ENCODE measurements around the gene AGO4. TPM values are rescaled to one million over a fixed set of nuclear protein-coding genes. Genes with fewer than 3 reads are reported as not detected.

The AGO4 gene
- total RNA-seq, 1 experiment from 2014 or later, result 12.8 TPM

- no peak overlapping the region for H3T11ph ChIP-seq (ENCODE audit: low read length)
- H3K4ac ChIP-seq (ENCODE audit: low read depth, low read length), result no peak overlapping the region
- H4K8ac ChIP-seq (replicated peaks; ENCODE audit: insufficient read length, low read depth, low read length), result no peak overlapping the region
- Mint-ChIP-seq H3K36me3 (ENCODE audit: insufficient read depth in 1 of 3, low read depth in 3 of 3) (no peaks in the 10 kb centered on the region), H3K27me3 (ENCODE audit: low read depth) (no peaks in the 10 kb centered on the region), H3K27ac (no peak overlapping the region), H3K4me3 (no peak overlapping the region), H3K4me1 (peaks cover 2 to 9% of the 10 kb centered on the region in 2 experiments; a peak in 2 of 4 replicates), H3K9me3 (no peaks in the 10 kb centered on the region)
- DNase-seq, result no peak
- no peak overlapping the region for H2BK15ac ChIP-seq (ENCODE audit: low read depth, low read length)
- no peak overlapping the region for H2AK5ac ChIP-seq (ENCODE audit: insufficient read length, low read length)
- H3K27me3 ChIP-seq (ENCODE audit: insufficient read depth, low read length), result no peaks in the 10 kb centered on the region
- no peak overlapping the region for H3K18ac ChIP-seq (ENCODE audit: insufficient read length, low read depth, low read length)
- no peaks in the 10 kb centered on the region for H4K20me1 ChIP-seq (ENCODE audit: control insufficient read depth, insufficient read depth, insufficient read length)
- no peak overlapping the region for H3K4me2 ChIP-seq (ENCODE audit: insufficient read depth, insufficient read length, low read length)
- H2BK20ac ChIP-seq (ENCODE audit: low read depth, low read length, poor library complexity, severe bottlenecking), result no peak overlapping the region
- H3K14ac ChIP-seq (ENCODE audit: insufficient read depth, low read length), result no peak overlapping the region
- no peak overlapping the region for H2BK120ac ChIP-seq (ENCODE audit: low read depth, low read length, poor library complexity, severe bottlenecking)
- H3K9ac ChIP-seq (ENCODE audit: extremely low read depth, insufficient read length, low read length), result no peak overlapping the region
- no peak overlapping the region for H3K23ac ChIP-seq (ENCODE audit: insufficient read length, low read depth, low read length)
- no CpG with 5 or more reads among the region's 5 CpGs for WGBS (ENCODE audit: extremely low coverage, insufficient read length, low lambda C conversion rate)
- no peaks in the 10 kb centered on the region for H3K23me2 ChIP-seq (ENCODE audit: insufficient read length, low read depth, low read length, poor library complexity, severe bottlenecking)
- no peak overlapping the region for H4K91ac ChIP-seq (ENCODE audit: insufficient read length, low read depth, low read length)
- H4K5ac ChIP-seq (ENCODE audit: insufficient read length, low read depth, low read length), result no peak overlapping the region
- TF ChIP-seq CTCF (conservative IDR thresholded peaks at IDR 0.05), result no peak
- H2BK12ac ChIP-seq (ENCODE audit: insufficient read length, low read depth, low read length), result no peak overlapping the region
- no peak overlapping the region for H2AFZ ChIP-seq (ENCODE audit: low read length)
- no peaks in the 10 kb centered on the region for H3K4me1 ChIP-seq (ENCODE audit: insufficient read depth, low read length)
- no peak overlapping the region for H3K27ac ChIP-seq (ENCODE audit: insufficient read length, low read depth, low read length)
- no peak overlapping the region for H3K56ac ChIP-seq (ENCODE audit: insufficient read length, low read depth, low read length)
- H3K79me2 ChIP-seq (ENCODE audit: insufficient read depth, low read length), result no peaks in the 10 kb centered on the region
- H3K9me3 ChIP-seq (ENCODE audit: control insufficient read depth, low read depth, low read length), result no peaks in the 10 kb centered on the region
- no peaks in the 10 kb centered on the region for H3K79me1 ChIP-seq (ENCODE audit: insufficient read depth, low read depth, low read length, poor library complexity, severe bottlenecking)
- H2BK5ac ChIP-seq (ENCODE audit: insufficient read length, low read length), result no peak overlapping the region
Observed at GRCh38 chr1:35864813-35865212, 57.0 kb downstream of the AGO4 start.

Measured in H9 (cell line).